Liver (tissue), 9 donors: ENCODE results near the gene MED29. TPM values are rescaled to one million over a fixed set of nuclear protein-coding genes. Genes with fewer than 3 reads are reported as not detected.

Source experiments
- DNase-seq: peaks from one replicate; pipeline ENCODE4 v3.0.0-alpha.2; 2017; ENCODE audit warnings: low spot score
- H3K27ac ChIP-seq, 2 donors: one replicate each; pipeline ENCODE4 v1.7.0; 2013; ENCODE audit warnings: inconsistent platforms in 2 of 2, low read length in 2 of 2, control low read depth in 1 of 2, low read depth in 1 of 2, mild to moderate bottlenecking in 1 of 2
- H3K27me3 ChIP-seq, 4 donors: one replicate each; pipeline versions ENCODE4 v1.6.1 to v1.7.0; 2013; ENCODE audit warnings: low read length in 3 of 4, inconsistent platforms in 1 of 4, mild to moderate bottlenecking in 1 of 4, moderate library complexity in 1 of 4; ENCODE audit not compliant: control insufficient read depth in 4 of 4, insufficient read depth in 4 of 4
- H3K36me3 ChIP-seq, 4 donors: one replicate each; pipeline versions ENCODE4 v1.6.1 to v1.7.0; 2013; ENCODE audit warnings: low read length in 3 of 4, mild to moderate bottlenecking in 3 of 4, low read depth in 1 of 4, moderate library complexity in 1 of 4; ENCODE audit not compliant: control insufficient read depth in 4 of 4, insufficient read depth in 3 of 4
- H3K4me1 ChIP-seq, 4 donors: one replicate each; pipeline versions ENCODE4 v1.6.1 to v1.7.0; 2013; ENCODE audit warnings: low read length in 3 of 4, mild to moderate bottlenecking in 3 of 4, moderate library complexity in 1 of 4; ENCODE audit not compliant: control insufficient read depth in 4 of 4, insufficient read depth in 4 of 4
- H3K4me3 ChIP-seq, 3 donors: one replicate each; pipeline versions ENCODE4 v1.6.1 to v1.7.0; 2013; ENCODE audit warnings: low read length in 3 of 3, control low read depth in 1 of 3, low read depth in 1 of 3, mild to moderate bottlenecking in 1 of 3
- H3K9ac ChIP-seq, 2 donors: one replicate each; pipeline ENCODE4 v1.7.0; 2013; ENCODE audit warnings: low read length in 2 of 2, mild to moderate bottlenecking in 2 of 2, moderate library complexity in 2 of 2, control low read depth in 1 of 2, low read depth in 1 of 2
- H3K9me3 ChIP-seq, 4 donors: one replicate each; pipeline versions ENCODE4 v1.6.1 to v1.7.0; 2013; ENCODE audit warnings: low read length in 3 of 4; ENCODE audit not compliant: control insufficient read depth in 4 of 4
- CTCF ChIP-seq: fragments of 150-350 bp; IDR thresholded peaks from 2 replicates; pipeline ENCODE4 v1.5.1; 2017; ENCODE audit warnings: improper control_type of control experiment, low read depth, low read length; ENCODE audit not compliant: missing input control
- EGR1 ChIP-seq, 2 donors: IDR thresholded peaks; 2 replicates each; pipeline ENCODE4 v1.6.1; 2016 to 2018; ENCODE audit warnings: antibody characterized with exemption in 2 of 2, low read depth in 2 of 2
- FOXA1 ChIP-seq: IDR thresholded peaks from 2 replicates; pipeline ENCODE4 v1.6.1; 2016; ENCODE audit warnings: antibody characterized with exemption
- FOXA2 ChIP-seq: IDR thresholded peaks from 2 replicates; pipeline ENCODE4 v1.6.1; 2016; ENCODE audit warnings: antibody characterized with exemption
- GABPA ChIP-seq, 2 donors: IDR thresholded peaks in 1 of 2; conservative IDR thresholded peaks in 1 of 2; 2 replicates each; pipeline ENCODE4 v1.6.1; 2016; ENCODE audit warnings: antibody characterized with exemption in 2 of 2, mild to moderate bottlenecking in 1 of 2, moderate library complexity in 1 of 2
- HNF4A ChIP-seq, 2 donors: conservative IDR thresholded peaks; 2 replicates each; pipeline ENCODE4 v1.6.1; 2016; ENCODE audit warnings: antibody characterized with exemption in 2 of 2, mild to moderate bottlenecking in 2 of 2
- HNF4G ChIP-seq: IDR thresholded peaks from 2 replicates; pipeline ENCODE4 v1.6.1; 2016; ENCODE audit warnings: antibody characterized with exemption
- JUND ChIP-seq, 2 donors: IDR thresholded peaks; 2 replicates each; pipeline ENCODE4 v1.6.1; 2016; ENCODE audit warnings: antibody characterized with exemption in 2 of 2
- RAD21 ChIP-seq, 2 donors: IDR thresholded peaks; 2 replicates each; pipeline ENCODE4 v1.6.1; 2016; ENCODE audit warnings: antibody characterized with exemption in 2 of 2, mild to moderate bottlenecking in 2 of 2
- RXRA ChIP-seq, 2 donors: IDR thresholded peaks; 2 replicates each; pipeline ENCODE4 v1.6.1; 2017 to 2018; ENCODE audit warnings: antibody characterized with exemption in 2 of 2, mild to moderate bottlenecking in 1 of 2
- SP1 ChIP-seq: IDR thresholded peaks from 2 replicates; pipeline ENCODE4 v1.6.1; 2018; ENCODE audit warnings: antibody characterized with exemption, mild to moderate bottlenecking
- TAF1 ChIP-seq: conservative IDR thresholded peaks from 2 replicates; pipeline ENCODE4 v1.6.1; 2016; ENCODE audit warnings: antibody characterized with exemption, mild to moderate bottlenecking
- YY1 ChIP-seq: IDR thresholded peaks from 2 replicates; pipeline ENCODE4 v1.6.1; 2016; ENCODE audit warnings: antibody characterized with exemption, mild to moderate bottlenecking
- ZBTB33 ChIP-seq: IDR thresholded peaks from 2 replicates; pipeline ENCODE4 v1.6.1; 2016; ENCODE audit warnings: antibody characterized with exemption
- WGBS: extraction: QIAGEN DNeasy Blood & Tissue Kit; methylation state at CpG from one replicate; pipeline ENCODE4 v1.1.7; 2013; 5-methylcytosine and 5-hydroxymethylcytosine counted together
- polyA plus RNA-seq, 2 donors: library from polyadenylated mRNA; stranded (reverse) in 1 of 2; unstranded in 1 of 2; fragments of 200-250 nt in 1 of 2; fragments of >200 nt in 1 of 2; fragmentation: Nextera tagmentation in 1 of 2; extraction: Ambion mirVana in 1 of 2; gene quantifications; one replicate each; pipeline versions ENCODE4 v1.2.1 to v1.2.3, GENCODE V29; 2013 to 2015
- total RNA-seq, 2 donors: library from RNA; depleted of rRNA; stranded (reverse); fragments of >200 nt; gene quantifications; one replicate each; pipeline ENCODE4 v1.2.3, GENCODE V29; 2014
- TF ChIP-seq, protein P1 (sequence below): IDR thresholded peaks from 2 replicates; pipeline ENCODE4 v1.6.1; 2016; ENCODE audit warnings: antibody characterized with exemption, mild to moderate bottlenecking
- TF ChIP-seq, protein P2 (sequence below): IDR thresholded peaks from 2 replicates; pipeline ENCODE4 v1.6.1; 2016; ENCODE audit warnings: antibody characterized with exemption
- donor health status: healthy.
- donor health status: healthy.
- donor health status: healthy.
- donor health status: healthy.
- donor health status: healthy.

MED29 gene
- total and polyA plus RNA-seq, 4 donors = 11.0 to 24.2 (median 17.4) TPM

DNA sequence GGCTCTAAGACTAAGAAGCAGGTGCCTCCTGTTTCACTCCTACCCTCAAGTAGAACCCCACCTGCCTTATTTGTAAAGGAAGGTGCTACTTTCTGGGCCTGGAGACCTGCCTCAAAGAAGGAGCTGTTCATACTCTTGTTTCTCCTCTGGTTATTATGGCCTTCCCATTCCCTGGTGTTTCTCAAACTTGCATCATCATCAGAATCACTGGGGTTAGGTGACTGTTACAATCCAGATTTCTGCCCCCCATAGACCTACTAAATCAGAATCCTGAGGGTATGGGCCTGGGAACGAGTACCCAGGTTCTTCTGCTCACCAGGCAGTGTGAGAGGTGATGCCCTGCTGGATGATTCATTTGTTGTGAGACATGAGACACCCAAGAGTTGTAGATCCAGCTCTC, 30.6 kb upstream of the MED29 start:
- H3K36me3 ChIP-seq = peaks cover 13 to 47% (median 40%) of the 10 kb centered on the region in 4 donors
- 95% methylated on average over 1 of the region's 1 CpG for WGBS

DNA sequence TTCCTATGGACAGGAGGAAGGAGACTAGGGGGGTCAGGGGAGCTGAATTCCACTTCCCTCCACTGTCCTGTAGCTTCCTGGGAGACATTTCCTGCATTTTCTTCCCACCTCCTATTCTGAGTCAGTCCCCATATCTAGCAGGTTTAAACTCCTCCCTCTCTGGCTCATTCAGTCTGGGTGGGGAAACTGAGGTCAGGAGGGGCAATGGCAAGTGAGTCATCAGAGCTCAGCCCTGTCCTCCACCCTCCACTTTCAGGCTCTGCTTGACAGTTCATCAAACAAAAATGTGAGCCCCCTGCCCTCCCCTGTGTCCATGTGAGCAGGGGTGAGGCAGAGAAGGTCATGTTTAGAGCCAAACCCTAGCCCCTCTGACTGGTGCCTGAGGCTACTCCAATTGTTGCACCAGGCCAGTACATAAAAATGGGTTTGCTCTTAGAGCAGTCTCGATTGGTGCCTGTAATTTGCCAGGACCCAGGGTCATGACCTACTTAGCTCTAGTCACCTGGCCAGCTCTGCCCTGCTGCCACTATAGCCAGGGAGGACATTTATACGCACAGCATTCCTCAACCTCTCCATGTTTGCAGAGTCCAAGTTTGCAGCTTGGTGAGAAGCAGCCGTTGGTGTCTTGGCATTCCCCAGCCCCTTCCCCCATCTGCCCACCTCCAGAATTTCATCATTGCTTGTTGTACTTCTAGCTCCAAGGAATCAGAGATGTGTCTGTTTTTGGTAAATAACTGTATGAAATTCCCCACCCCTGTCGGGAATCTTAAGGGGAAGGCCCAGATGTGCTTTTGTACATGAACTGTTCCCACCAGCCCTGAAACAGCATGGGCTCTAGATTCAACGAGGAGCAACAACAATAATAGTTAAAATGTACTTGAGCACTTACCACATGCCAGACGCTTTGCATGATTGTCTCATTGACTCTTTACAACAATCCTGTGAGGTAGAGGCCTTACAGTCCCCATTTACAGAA, 28.2 kb upstream of the MED29 start:
- 53% methylated on average over 6 of the region's 6 CpGs for WGBS
- Histone ChIP-seq H3K27me3 (no peaks in the 10 kb centered on the region), H3K9ac (no peak overlapping the region), H3K36me3 (peaks cover 0 to 28% (median 22%) of the 10 kb centered on the region in 4 donors), H3K4me1 (peaks cover 7 to 19% (median 14%) of the 10 kb centered on the region in 4 donors), H3K27ac (peak overlapping the region; percentile 7 to 29), H3K9me3 (no peaks in the 10 kb centered on the region), H3K4me3 (no peak overlapping the region)
- no peak for DNase-seq
- no peak for TF ChIP-seq TAF1
- TF ChIP-seq YY1 = peak; percentile 32
- TF ChIP-seq HNF4G = no peak
- peak; percentile 65 for TF ChIP-seq SP1
- no peak for TF ChIP-seq FOXA1
- TF ChIP-seq FOXA2 = no peak
- TF ChIP-seq RXRA (IDR thresholded peaks at IDR 0.05) = peak; percentile 60 to 63
- TF ChIP-seq, protein P1, sequence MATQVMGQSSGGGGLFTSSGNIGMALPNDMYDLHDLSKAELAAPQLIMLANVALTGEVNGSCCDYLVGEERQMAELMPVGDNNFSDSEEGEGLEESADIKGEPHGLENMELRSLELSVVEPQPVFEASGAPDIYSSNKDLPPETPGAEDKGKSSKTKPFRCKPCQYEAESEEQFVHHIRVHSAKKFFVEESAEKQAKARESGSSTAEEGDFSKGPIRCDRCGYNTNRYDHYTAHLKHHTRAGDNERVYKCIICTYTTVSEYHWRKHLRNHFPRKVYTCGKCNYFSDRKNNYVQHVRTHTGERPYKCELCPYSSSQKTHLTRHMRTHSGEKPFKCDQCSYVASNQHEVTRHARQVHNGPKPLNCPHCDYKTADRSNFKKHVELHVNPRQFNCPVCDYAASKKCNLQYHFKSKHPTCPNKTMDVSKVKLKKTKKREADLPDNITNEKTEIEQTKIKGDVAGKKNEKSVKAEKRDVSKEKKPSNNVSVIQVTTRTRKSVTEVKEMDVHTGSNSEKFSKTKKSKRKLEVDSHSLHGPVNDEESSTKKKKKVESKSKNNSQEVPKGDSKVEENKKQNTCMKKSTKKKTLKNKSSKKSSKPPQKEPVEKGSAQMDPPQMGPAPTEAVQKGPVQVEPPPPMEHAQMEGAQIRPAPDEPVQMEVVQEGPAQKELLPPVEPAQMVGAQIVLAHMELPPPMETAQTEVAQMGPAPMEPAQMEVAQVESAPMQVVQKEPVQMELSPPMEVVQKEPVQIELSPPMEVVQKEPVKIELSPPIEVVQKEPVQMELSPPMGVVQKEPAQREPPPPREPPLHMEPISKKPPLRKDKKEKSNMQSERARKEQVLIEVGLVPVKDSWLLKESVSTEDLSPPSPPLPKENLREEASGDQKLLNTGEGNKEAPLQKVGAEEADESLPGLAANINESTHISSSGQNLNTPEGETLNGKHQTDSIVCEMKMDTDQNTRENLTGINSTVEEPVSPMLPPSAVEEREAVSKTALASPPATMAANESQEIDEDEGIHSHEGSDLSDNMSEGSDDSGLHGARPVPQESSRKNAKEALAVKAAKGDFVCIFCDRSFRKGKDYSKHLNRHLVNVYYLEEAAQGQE = no peak
- TF ChIP-seq ZBTB33 = no peak
- TF ChIP-seq, protein P2, sequence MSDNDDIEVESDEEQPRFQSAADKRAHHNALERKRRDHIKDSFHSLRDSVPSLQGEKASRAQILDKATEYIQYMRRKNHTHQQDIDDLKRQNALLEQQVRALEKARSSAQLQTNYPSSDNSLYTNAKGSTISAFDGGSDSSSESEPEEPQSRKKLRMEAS = no peak
- peak; percentile 29 to 34 for TF ChIP-seq HNF4A (conservative IDR thresholded peaks at IDR 0.05)
- peak in 1 of 2 donors; percentile 28 for TF ChIP-seq RAD21 (IDR thresholded peaks at IDR 0.05)

More for the DNA sequence above, 30.6 kb upstream of the MED29 start:
- Histone ChIP-seq H3K9me3 (no peaks in the 10 kb centered on the region), H3K27me3 (no peaks in the 10 kb centered on the region), H3K9ac (no peak overlapping the region), H3K27ac (no peak overlapping the region), H3K4me1 (peaks cover 7 to 19% (median 14%) of the 10 kb centered on the region in 4 donors), H3K4me3 (no peak overlapping the region)
- no peak for DNase-seq
- TF ChIP-seq SP1 = no peak
- TF ChIP-seq CTCF = no peak
- no peak for TF ChIP-seq GABPA (IDR thresholded peaks at IDR 0.05 in 1 of 2, conservative IDR thresholded peaks at IDR 0.05 in 1 of 2)
- no peak for TF ChIP-seq TAF1
- no peak for TF ChIP-seq RXRA (IDR thresholded peaks at IDR 0.05)
- no peak for TF ChIP-seq FOXA1
- no peak for TF ChIP-seq RAD21 (IDR thresholded peaks at IDR 0.05)
- no peak for TF ChIP-seq EGR1 (IDR thresholded peaks at IDR 0.05; ENCODE audit: low read depth in 2 of 2)
- no peak for TF ChIP-seq FOXA2
- TF ChIP-seq ZBTB33 = no peak
- TF ChIP-seq JUND (IDR thresholded peaks at IDR 0.05) = no peak
- TF ChIP-seq YY1 = no peak
